ENCODE results near the gene HS6ST1.

- TF ChIP-seq CTCF (IDR thresholded peaks at IDR 0.05) (no peak), POLR2A (IDR thresholded peaks at IDR 0.05) (no peak)
Measured at GRCh38 chr2:128314348-128315121, 4.1 kb downstream of the HS6ST1 start.

All from testis (tissue), 2 donors.